IMR-90 (cell line): ENCODE measurements around the gene TRPV4. TPM values are rescaled to one million over a fixed set of nuclear protein-coding genes. Genes with fewer than 3 reads are reported as not detected.

Experiments used
- ATAC-seq: fragments of 200-7000 bp; cut with Tn5 transposase; 2 replicates; pipeline ENCODE4 v1.9.1; 2020; ENCODE audit warnings: low read depth, mild to moderate bottlenecking, moderate library complexity
- BruUV-seq: library from RNA; stranded (reverse); fragments of 400-500 nt; replicated peaks from 2 replicates; lab custom pipeline; 2021; lab: Mats Ljungman, UMichigan
- CTCF ChIA-PET: fragments of 300-600 bp; formaldehyde crosslinking; extraction: SDS; loops from one replicate; lab custom pipeline; 2021; ENCODE audit warnings: antibody characterized with exemption; lab: Yijun Ruan, JAX
- POLR2A ChIA-PET: fragments of 300-600 bp; sonication (Branson Sonifier 250); formaldehyde crosslinking; loops from one replicate; lab custom pipeline; 2022; ENCODE audit warnings: antibody characterized with exemption; ENCODE audit not compliant: unreplicated experiment; lab: Charles Lee
- DNase-seq: peaks from one replicate; pipeline ENCODE4 v3.0.0; 2013
- H2AFZ ChIP-seq: replicated peaks from 2 replicates; pipeline ENCODE3; 2013; ENCODE audit warnings: low read length, mild to moderate bottlenecking; ENCODE audit not compliant: poor library complexity
- H2AK5ac ChIP-seq: 2 replicates; pipeline ENCODE4 v1.6.1; 2013; ENCODE audit warnings: low read depth, low read length, inconsistent platforms
- H2AK9ac ChIP-seq: replicated peaks from 2 replicates; pipeline ENCODE3; 2013; ENCODE audit warnings: mild to moderate bottlenecking, low read depth, low read length, moderate library complexity; ENCODE audit not compliant: poor library complexity
- H2BK120ac ChIP-seq: 2 replicates; pipeline ENCODE4 v1.6.1; 2013; ENCODE audit warnings: low read depth, low read length, inconsistent platforms
- H2BK15ac ChIP-seq: 3 replicates; pipeline ENCODE4 v1.6.1; 2013; ENCODE audit warnings: low read depth, low read length, inconsistent platforms
- H2BK20ac ChIP-seq: 2 replicates; pipeline ENCODE4 v1.6.1; 2013; ENCODE audit warnings: low read depth, mild to moderate bottlenecking, inconsistent platforms, low read length, moderate library complexity
- H2BK5ac ChIP-seq: 2 replicates; pipeline ENCODE4 v1.6.1; 2013; ENCODE audit warnings: mild to moderate bottlenecking, low read depth, low read length, inconsistent platforms; ENCODE audit not compliant: poor library complexity, severe bottlenecking
- H3K14ac ChIP-seq: replicated peaks from 2 replicates; pipeline ENCODE4 v1.6.1; 2013; ENCODE audit warnings: low read depth, low read length, inconsistent platforms
- H3K18ac ChIP-seq: 2 replicates; pipeline ENCODE4 v1.6.1; 2013; ENCODE audit warnings: low read depth, low read length, control low read depth
- H3K23ac ChIP-seq: 2 replicates; pipeline ENCODE4 v1.6.1; 2013; ENCODE audit warnings: low read depth, low read length, inconsistent platforms
- H3K27ac ChIP-seq: 2 replicates; pipeline ENCODE4 v1.5.1; 2013; ENCODE audit warnings: mild to moderate bottlenecking, control low read depth, low read length; ENCODE audit not compliant: insufficient read depth
- H3K27me3 ChIP-seq: 2 replicates; pipeline ENCODE4 v1.6.1; 2013; ENCODE audit warnings: low read length; ENCODE audit not compliant: control insufficient read depth, insufficient read depth
- H3K36me3 ChIP-seq: 2 replicates; pipeline ENCODE4 v1.6.1; 2013; ENCODE audit warnings: low read length, mixed read lengths; ENCODE audit not compliant: control insufficient read depth, insufficient read depth
- H3K4ac ChIP-seq: 2 replicates; pipeline ENCODE4 v1.6.1; 2013; ENCODE audit warnings: low read depth, low read length, inconsistent platforms
- H3K4me1 ChIP-seq: 2 replicates; pipeline ENCODE4 v1.6.1; 2013; ENCODE audit warnings: low read length, mixed read lengths; ENCODE audit not compliant: control insufficient read depth, insufficient read depth
- H3K4me2 ChIP-seq: 2 replicates; pipeline ENCODE4 v1.6.1; 2013; ENCODE audit warnings: low read depth, mild to moderate bottlenecking, control low read depth, low read length, moderate library complexity
- H3K4me3 ChIP-seq: 2 replicates; pipeline ENCODE4 v1.5.1; 2013; ENCODE audit warnings: low read depth, mild to moderate bottlenecking, control low read depth, low read length, moderate library complexity; ENCODE audit not compliant: insufficient read depth
- H3K56ac ChIP-seq: 2 replicates; pipeline ENCODE4 v1.6.1; 2013; ENCODE audit warnings: low read length, inconsistent platforms; ENCODE audit not compliant: insufficient read depth; ENCODE audit errors: extremely low read depth
- H3K79me1 ChIP-seq, 2 experiments: 2 replicates each; pipeline ENCODE4 v1.6.1; 2013; ENCODE audit warnings: low read length in 2 of 2, inconsistent platforms in 1 of 2, low read depth in 1 of 2
- H3K9ac ChIP-seq: 2 replicates; pipeline ENCODE4 v1.6.1; 2013; ENCODE audit warnings: low read depth, low read length, control low read depth
- H3K9me1 ChIP-seq: 2 replicates; pipeline ENCODE4 v1.6.1; 2013; ENCODE audit warnings: low read length, inconsistent platforms; ENCODE audit not compliant: insufficient read depth
- H3K9me3 ChIP-seq: 2 replicates; pipeline ENCODE4 v1.6.1; 2013; ENCODE audit warnings: low read length; ENCODE audit not compliant: control insufficient read depth, insufficient read depth
- H4K20me1 ChIP-seq: 2 replicates; pipeline ENCODE4 v1.6.1; 2013; ENCODE audit warnings: low read length, inconsistent platforms; ENCODE audit not compliant: insufficient read depth
- H4K5ac ChIP-seq: 2 replicates; pipeline ENCODE4 v1.6.1; 2013; ENCODE audit warnings: mild to moderate bottlenecking, low read depth, low read length, control low read depth
- H4K8ac ChIP-seq, 2 experiments: 2 replicates each; pipeline ENCODE4 v1.6.1; 2013; ENCODE audit warnings: low read depth in 2 of 2, low read length in 2 of 2, control low read depth in 1 of 2, inconsistent platforms in 1 of 2
- H4K91ac ChIP-seq: 2 replicates; pipeline ENCODE4 v1.6.1; 2013; ENCODE audit warnings: low read depth, low read length, inconsistent platforms; ENCODE audit not compliant: insufficient read depth
- CEBPB ChIP-seq: IDR thresholded peaks from 2 replicates; pipeline ENCODE4 v1.6.1; 2012; ENCODE audit warnings: low read depth, low read length, improper control_type of control experiment
- ELK1 ChIP-seq: fragments of 150-350 bp; IDR thresholded peaks from 2 replicates; pipeline ENCODE4 v1.6.1; 2016; ENCODE audit warnings: low read depth, mild to moderate bottlenecking, low read length, moderate library complexity, borderline replicate concordance
- FOS ChIP-seq: fragments of 150-350 bp; IDR thresholded peaks from 2 replicates; pipeline ENCODE4 v1.6.1; 2016; ENCODE audit warnings: low read depth, low read length
- RAD21 ChIP-seq: IDR thresholded peaks from 2 replicates; pipeline ENCODE4 v1.6.1; 2012; ENCODE audit warnings: low read length, improper control_type of control experiment
- WGBS, 2 experiments: methylation state at CpG; one replicate each; pipeline versions ENCODE4 v1.1.5 to v1.1.7; 2013; ENCODE audit warnings: missing lambda C conversion rate in 2 of 2; ENCODE audit not compliant: insufficient read length in 1 of 2; ENCODE audit errors: extremely low coverage in 2 of 2; 5-methylcytosine and 5-hydroxymethylcytosine counted together
- dilution Hi-C: fragments of 300-500 bp; cut with HindIII; formaldehyde crosslinking; loops from one replicate; pipeline ENCODE4 v1.14.3; 2018; ENCODE audit warnings: low sequenced_read_pairs; ENCODE audit not compliant: unreplicated experiment
- in situ Hi-C: fragments of 300-500 bp; cut with MboI; formaldehyde crosslinking; loops from 3 replicates; pipeline ENCODE4 v1.14.3; 2019; ENCODE audit warnings: low sequenced_read_pairs, inconsistent platforms, mixed read lengths
- intact Hi-C: fragments of 100-400 bp; cut with micrococcal nuclease; formaldehyde crosslinking; loops from 2 replicates; pipeline ENCODE4 v1.10.0; 2022
- polyA plus RNA-seq, 3 experiments: library from polyadenylated mRNA; depleted of rRNA; stranded (reverse); fragments of >200 nt; gene quantifications; 2 replicates each; pipeline ENCODE4 v1.2.3, GENCODE V29; 2012; ENCODE audit warnings: low replicate concordance in 1 of 3
- total RNA-seq: library from RNA; depleted of rRNA; stranded (reverse); fragments of >200 nt; gene quantifications from 2 replicates; pipeline ENCODE4 v1.2.3, GENCODE V29; 2012

The TRPV4 gene
- total and polyA plus RNA-seq, 2 of the 4 experiments (the other 2 are of a cell fraction), result 1.1 to 6.1 TPM

GRCh38 chr12:109871668-109872314 lies 38.6 kb upstream of the TRPV4 start:
- H2BK120ac ChIP-seq, result no peak overlapping the region
- BruUV-seq, result no TSS peak
- in situ Hi-C loops, result no loop called here

More at GRCh38 chr12:109871668-109872314, 38.6 kb upstream of the TRPV4 start:
- H3K9me1 ChIP-seq, result peaks cover 24% of the 10 kb centered on the region
- no peaks in the 10 kb centered on the region for H3K27me3 ChIP-seq
- WGBS, 2 experiments, result no CpG with 5 or more reads among the region's 7 CpGs
- H3K79me1 ChIP-seq, result peaks cover 27 to 60% of the 10 kb centered on the region in 2 experiments
- peak overlapping the region; percentile 85; the same call in 1 of the 2 replicates for H2AK5ac ChIP-seq
- H2BK15ac ChIP-seq, result no peak overlapping the region
- H4K91ac ChIP-seq, result no peak overlapping the region
- H3K9ac ChIP-seq, result no peak overlapping the region
- ChIA-PET POLR2A (no interaction called here), CTCF (no interaction called here)
- H4K20me1 ChIP-seq, result peaks cover 14% of the 10 kb centered on the region
- no peak overlapping the region for H4K5ac ChIP-seq
- no peak overlapping the region for H4K8ac ChIP-seq
- ATAC-seq, result peak; percentile 30; the same call in 1 of the 2 replicates
- peak overlapping the region; percentile 12 for H2AK9ac ChIP-seq
- DNase-seq, result peak; percentile 23
- H3K23ac ChIP-seq, result no peak overlapping the region
- dilution Hi-C loops (no loop called here), intact Hi-C loops (no loop called here)
- TF ChIP-seq CEBPB (no peak), ELK1 (no peak), FOS (no peak), RAD21 (no peak)
- no peak overlapping the region for H3K14ac ChIP-seq
- H3K36me3 ChIP-seq, result peaks cover 8% of the 10 kb centered on the region
- H3K4me1 ChIP-seq, result no peaks in the 10 kb centered on the region; the same call in 1 of the 2 replicates
- H3K4me3 ChIP-seq, result no peak overlapping the region
- H3K4me2 ChIP-seq, result no peak overlapping the region
- no peak overlapping the region for H3K56ac ChIP-seq
- H3K27ac ChIP-seq, result 0 out of 2 replicates have a peak overlapping the region, but pooled peaks have one; percentile 4
- no peaks in the 10 kb centered on the region for H3K9me3 ChIP-seq
- H2AFZ ChIP-seq, result peak overlapping the region; percentile 55
- no peak overlapping the region for H2BK20ac ChIP-seq
- H3K18ac ChIP-seq, result no peak overlapping the region
- no peak overlapping the region for H2BK5ac ChIP-seq
- no peak overlapping the region for H3K4ac ChIP-seq
